Measurements from ENCODE around the gene ABHD12B. TPM values are rescaled to one million over a fixed set of nuclear protein-coding genes. Genes with fewer than 3 reads are reported as not detected.

The ABHD12B gene
- total RNA-seq, 1 experiment from 2014 or later = 0.37 TPM

- no peaks in the 10 kb centered on the region for H3K27me3 ChIP-seq (replicated peaks; ENCODE audit: insufficient read depth, low read depth, low read length, poor library complexity)
- H3K4me3 ChIP-seq (ENCODE audit: low read depth, low read length, poor library complexity, severe bottlenecking) = peak within 1 kb of the TSS; percentile 76
- TF ChIP-seq CTCF (conservative IDR thresholded peaks at IDR 0.05; ENCODE audit: low read depth, low read length) = no peak
- TF ChIP-seq EZH2 (IDR thresholded peaks at IDR 0.05; ENCODE audit: borderline replicate concordance, low read depth, low read length, poor library complexity, severe bottlenecking) = no peak
- intact Hi-C loops (cut with micrococcal nuclease; ENCODE audit: unreplicated experiment) = no loop called here
- H3K9me3 ChIP-seq (ENCODE audit: low read depth, low read length, poor library complexity, severe bottlenecking) = no peaks in the 10 kb centered on the region
- ChIA-PET POLR2A (ENCODE audit: low non-redundant PET) (interaction anchor here (0.6 kb wide), 1 partner anchor 127 kb away, joined by 3 read pairs; no protein-coding TSS in a partner anchor), CTCF (interaction anchor here (0.6 kb wide), 1 partner anchor 442 kb away, joined by 3 read pairs; no protein-coding TSS in a partner anchor)
- no TSS peak for BruUV-seq (replicated peaks)
- peak; percentile 89 for DNase-seq (ENCODE audit: low spot score)
- no peaks in the 10 kb centered on the region for H3K36me3 ChIP-seq (ENCODE audit: insufficient read depth, low read length, poor library complexity, severe bottlenecking)
- H3K27ac ChIP-seq (ENCODE audit: low read depth, low read length, poor library complexity, severe bottlenecking) = peak within 1 kb of the TSS; percentile 75
- peaks cover 20% of the 10 kb centered on the region for H3K4me1 ChIP-seq (ENCODE audit: insufficient read depth, low read length, poor library complexity, severe bottlenecking)
Observed at GRCh38 chr14:50830932-50831725, 40.7 kb upstream of the ABHD12B start, which contains the start of gene NIN. Gene NIN, minus strand, starts transcription at chr14:50831162. Its CDS starts 9,106 bp downstream, at chr14:50822056.

GRCh38 chr14:50831726-50832168, 40.1 kb upstream of the ABHD12B start:
- Histone ChIP-seq H3K36me3 (ENCODE audit: insufficient read depth, low read length, poor library complexity, severe bottlenecking) (no peaks in the 10 kb centered on the region), H3K4me3 (ENCODE audit: low read depth, low read length, poor library complexity, severe bottlenecking) (peak overlapping the region; percentile 76), H3K4me1 (ENCODE audit: insufficient read depth, low read length, poor library complexity, severe bottlenecking) (peaks cover 20% of the 10 kb centered on the region), H3K9me3 (ENCODE audit: low read depth, low read length, poor library complexity, severe bottlenecking) (no peaks in the 10 kb centered on the region), H3K27ac (ENCODE audit: low read depth, low read length, poor library complexity, severe bottlenecking) (peak overlapping the region; percentile 41), H3K27me3 (replicated peaks; ENCODE audit: insufficient read depth, low read depth, low read length, poor library complexity) (no peaks in the 10 kb centered on the region)
- BruUV-seq (replicated peaks) = no TSS peak
- no peak for TF ChIP-seq CTCF (conservative IDR thresholded peaks at IDR 0.05; ENCODE audit: low read depth, low read length)
- TF ChIP-seq EZH2 (IDR thresholded peaks at IDR 0.05; ENCODE audit: borderline replicate concordance, low read depth, low read length, poor library complexity, severe bottlenecking) = no peak
- CTCF ChIA-PET = no interaction called here
- POLR2A ChIA-PET (ENCODE audit: low non-redundant PET) = interaction anchor here (0.6 kb wide), 1 partner anchor 1199 kb away, joined by 4 read pairs; no protein-coding TSS in a partner anchor
- no peak for DNase-seq (ENCODE audit: low spot score)
- intact Hi-C loops (cut with micrococcal nuclease; ENCODE audit: unreplicated experiment) = no loop called here

GRCh38 chr14:50832935-50833630, 38.8 kb upstream of the ABHD12B start:
- H3K27me3 ChIP-seq (replicated peaks; ENCODE audit: insufficient read depth, low read depth, low read length, poor library complexity) = no peaks in the 10 kb centered on the region
- BruUV-seq (replicated peaks) = no TSS peak
- no peak for DNase-seq (ENCODE audit: low spot score)

More at GRCh38 chr14:50832935-50833630, 38.8 kb upstream of the ABHD12B start:
- Histone ChIP-seq H3K27ac (ENCODE audit: low read depth, low read length, poor library complexity, severe bottlenecking) (no peak overlapping the region), H3K4me1 (ENCODE audit: insufficient read depth, low read length, poor library complexity, severe bottlenecking) (peaks cover 17% of the 10 kb centered on the region), H3K9me3 (ENCODE audit: low read depth, low read length, poor library complexity, severe bottlenecking) (no peaks in the 10 kb centered on the region), H3K4me3 (ENCODE audit: low read depth, low read length, poor library complexity, severe bottlenecking) (no peak overlapping the region), H3K36me3 (ENCODE audit: insufficient read depth, low read length, poor library complexity, severe bottlenecking) (no peaks in the 10 kb centered on the region)
- CTCF ChIA-PET = no interaction called here
- intact Hi-C loops (cut with micrococcal nuclease; ENCODE audit: unreplicated experiment) = no loop called here
- TF ChIP-seq EZH2 (IDR thresholded peaks at IDR 0.05; ENCODE audit: borderline replicate concordance, low read depth, low read length, poor library complexity, severe bottlenecking) = no peak
- TF ChIP-seq CTCF (conservative IDR thresholded peaks at IDR 0.05; ENCODE audit: low read depth, low read length) = no peak
- POLR2A ChIA-PET (ENCODE audit: low non-redundant PET) = no interaction called here

Data from A673 (cell line).